Endometrial microvascular endothelial cells (primary cell): ENCODE measurements around the gene GAB1. TPM values are rescaled to one million over a fixed set of nuclear protein-coding genes. Genes with fewer than 3 reads are reported as not detected.
"Not testable (repeated sequence)": the region's sequence is repeated elsewhere in the genome, so short reads cannot be mapped to it uniquely, and the experiment has no call there.

Source experiments
- in situ Hi-C: cut with HindIII; loops from 2 replicates; pipeline ENCODE4 v1.10.0; 2017; ENCODE audit warnings: low sequenced_read_pairs, low pct_unique_long_range_greater_than_20kb; ENCODE audit errors: inconsistent ontology term
- total RNA-seq: library from RNA; depleted of rRNA; stranded (reverse); fragments of >200 nt; gene quantifications from one replicate; pipeline ENCODE4 v1.2.3, GENCODE V29; 2015; ENCODE audit errors: inconsistent ontology term

GAB1 gene
- total RNA-seq, 1 donor from 2014 or later: 3.6 TPM

- in situ Hi-C loops: no loop called here
Measured at GRCh38 chr4:143335979-143336780, 496 bp upstream of the GAB1 start.

- in situ Hi-C loops: no loop called here
Measured at GRCh38 chr4:143337600-143338287, 1.1 kb downstream of the GAB1 start.

GRCh38 chr4:143338313-143338712 lies 1.6 kb downstream of the GAB1 start:
- in situ Hi-C loops: no loop called here

- in situ Hi-C loops: no loop called here
Measured at GRCh38 chr4:143339497-143339896, 2.8 kb downstream of the GAB1 start.

- in situ Hi-C loops: no loop called here
Measured at GRCh38 chr4:143341186-143341755, 4.6 kb downstream of the GAB1 start.

- in situ Hi-C loops: no loop called here
Measured at GRCh38 chr4:143343276-143343831, 6.7 kb downstream of the GAB1 start.

GRCh38 chr4:143344041-143344440 lies 7.4 kb downstream of the GAB1 start:
- in situ Hi-C loops: no loop called here

GRCh38 chr4:143344774-143345173 lies 8.1 kb downstream of the GAB1 start:
- in situ Hi-C loops: no loop called here

- in situ Hi-C loops: no loop called here
Measured at GRCh38 chr4:143345356-143345755, 8.7 kb downstream of the GAB1 start.

GRCh38 chr4:143346206-143346605 lies 9.5 kb downstream of the GAB1 start:
- in situ Hi-C loops: no loop called here

GRCh38 chr4:143347484-143348111 lies 10.9 kb downstream of the GAB1 start:
- in situ Hi-C loops: no loop called here

GRCh38 chr4:143348233-143349077 lies 11.8 kb downstream of the GAB1 start:
- in situ Hi-C loops: no loop called here

- in situ Hi-C loops: not testable (repeated sequence)
Measured at GRCh38 chr4:143349858-143350527, 13.3 kb downstream of the GAB1 start.

- in situ Hi-C loops: no loop called here
Measured at GRCh38 chr4:143351149-143351691, 14.5 kb downstream of the GAB1 start.

- in situ Hi-C loops: no loop called here
Measured at GRCh38 chr4:143351774-143352451, 15.2 kb downstream of the GAB1 start.

GRCh38 chr4:143352720-143353119 lies 16.0 kb downstream of the GAB1 start:
- in situ Hi-C loops: no loop called here

- in situ Hi-C loops: no loop called here
Measured at GRCh38 chr4:143353797-143354196, 17.1 kb downstream of the GAB1 start.
